AG04450 (cell line): ENCODE data around the gene RNF40. TPM values are rescaled to one million over a fixed set of nuclear protein-coding genes. Genes with fewer than 3 reads are reported as not detected.

Source experiments
- CTCF ChIA-PET: fragments of 300-600, 350-600 bp; formaldehyde crosslinking; extraction: SDS; loops from one replicate; lab custom pipeline; 2022; ENCODE audit warnings: antibody characterized with exemption, inconsistent platforms; lab: Charles Lee
- POLR2A ChIA-PET: fragments of 350-600 bp; formaldehyde crosslinking; extraction: SDS; loops from one replicate; lab custom pipeline; 2021; ENCODE audit warnings: antibody characterized with exemption, inconsistent platforms; lab: Yijun Ruan, JAX
- DNase-seq: peaks from one replicate; pipeline ENCODE4 v3.0.0-alpha.2; 2011; ENCODE audit warnings: low read depth, low spot score
- H3K27ac ChIP-seq: one replicate; pipeline ENCODE4 v1.5.1; 2012; ENCODE audit warnings: low read depth, low read length, control low read depth
- H3K27me3 ChIP-seq: one replicate; pipeline ENCODE4 v1.6.0; 2012; ENCODE audit warnings: low read length; ENCODE audit not compliant: control insufficient read depth, insufficient read depth
- H3K4me3 ChIP-seq: 2 replicates; pipeline ENCODE4 v1.5.1; 2011; ENCODE audit warnings: mild to moderate bottlenecking, low read depth, low read length, control low read depth
- H3K9me3 ChIP-seq: 2 replicates; pipeline ENCODE4 v1.5.1; 2012; ENCODE audit warnings: low read length; ENCODE audit not compliant: control insufficient read depth, insufficient read depth
- CTCF ChIP-seq: IDR thresholded peaks from 2 replicates; pipeline ENCODE4 v1.5.1; 2011; ENCODE audit warnings: low read depth, low read length, control low read depth, inconsistent platforms
- polyA plus RNA-seq: library from polyadenylated mRNA; depleted of rRNA; stranded (reverse); fragments of >200 nt; gene quantifications from 2 replicates; pipeline ENCODE4 v1.2.3, GENCODE V29; 2011

Gene RNF40
- polyA plus RNA-seq, 1 experiment = 66.8 TPM

- POLR2A ChIA-PET = no interaction called here
- CTCF ChIA-PET = no interaction called here
- no peak for DNase-seq
- Histone ChIP-seq H3K27me3 (no peaks in the 10 kb centered on the region), H3K27ac (peak overlapping the region; percentile 69), H3K9me3 (no peaks in the 10 kb centered on the region), H3K4me3 (no peak overlapping the region)
- TF ChIP-seq CTCF = no peak
Observed at GRCh38 chr16:30740364-30741251, 21.5 kb upstream of the RNF40 start.

GRCh38 chr16:30741461-30741914 is 20.6 kb upstream of the RNF40 start:
- H3K4me3 ChIP-seq = no peak overlapping the region
- POLR2A ChIA-PET = no interaction called here
- no peak for TF ChIP-seq CTCF

GRCh38 chr16:30743716-30744115 is 18.4 kb upstream of the RNF40 start:
- Histone ChIP-seq H3K4me3 (no peak overlapping the region), H3K27ac (no peak overlapping the region), H3K27me3 (no peaks in the 10 kb centered on the region), H3K9me3 (no peaks in the 10 kb centered on the region)
- no peak for DNase-seq
- ChIA-PET POLR2A (interaction anchor here (0.6 to 1.0 kb wide), 2 partner anchors 11 to 243 kb away, joined by 4 read pairs; no protein-coding TSS in a partner anchor), CTCF (no interaction called here)
- no peak for TF ChIP-seq CTCF

More at GRCh38 chr16:30741461-30741914, 20.6 kb upstream of the RNF40 start:
- CTCF ChIA-PET = no interaction called here
- Histone ChIP-seq H3K27me3 (no peaks in the 10 kb centered on the region), H3K27ac (peak overlapping the region; percentile 69), H3K9me3 (no peaks in the 10 kb centered on the region)
- DNase-seq = peak; percentile 70

GRCh38 chr16:30744183-30744582 is 17.9 kb upstream of the RNF40 start:
- ChIA-PET POLR2A (interaction anchor here (1.0 kb wide), 1 partner anchor 11 kb away, joined by 4 read pairs; no protein-coding TSS in a partner anchor), CTCF (no interaction called here)
- no peak for DNase-seq
- Histone ChIP-seq H3K4me3 (no peak overlapping the region), H3K27ac (no peak overlapping the region), H3K9me3 (no peaks in the 10 kb centered on the region), H3K27me3 (no peaks in the 10 kb centered on the region)
- no peak for TF ChIP-seq CTCF

- ChIA-PET POLR2A (no interaction called here), CTCF (no interaction called here)
- no peaks in the 10 kb centered on the region for H3K27me3 ChIP-seq
- TF ChIP-seq CTCF = no peak
- H3K9me3 ChIP-seq = no peaks in the 10 kb centered on the region
- no peak for DNase-seq
- no peak overlapping the region for H3K27ac ChIP-seq
- no peak overlapping the region for H3K4me3 ChIP-seq
Observed at GRCh38 chr16:30745082-30745481, 17.0 kb upstream of the RNF40 start.
